KMS-11 (cell line): ENCODE data around the gene HACL1.

Experiments
- H2AFZ ChIP-seq: fragments of 200-600 bp; sonication (generic); 2 replicates; pipeline ENCODE4 v1.6.1; 2016; ENCODE audit warnings: antibody characterized with exemption, mixed run types, low read depth
- H3K27ac ChIP-seq: fragments of 200-600 bp; sonication (generic); 2 replicates; pipeline ENCODE4 v1.6.1; 2016; ENCODE audit warnings: mild to moderate bottlenecking, mixed run types
- H3K27me3 ChIP-seq: fragments of 200-600 bp; sonication (generic); 2 replicates; pipeline ENCODE4 v1.6.1; 2017; ENCODE audit warnings: mild to moderate bottlenecking, low read depth, mixed run types, moderate library complexity; ENCODE audit not compliant: insufficient read depth
- H3K36me3 ChIP-seq: fragments of 200-600 bp; sonication (generic); 2 replicates; pipeline ENCODE4 v1.6.1; 2017; ENCODE audit warnings: mild to moderate bottlenecking, mixed run types; ENCODE audit not compliant: insufficient read depth
- H3K4me1 ChIP-seq: fragments of 200-600 bp; sonication (generic); 2 replicates; pipeline ENCODE4 v1.6.1; 2016; ENCODE audit warnings: mild to moderate bottlenecking, low read depth, mixed run types; ENCODE audit not compliant: poor library complexity, severe bottlenecking
- H3K4me2 ChIP-seq: fragments of 200-600 bp; sonication (generic); 2 replicates; pipeline ENCODE4 v1.7.0; 2016; ENCODE audit warnings: mild to moderate bottlenecking, mixed run types
- H3K4me3 ChIP-seq: fragments of 200-600 bp; sonication (generic); IDR thresholded peaks from 2 replicates; pipeline ENCODE4 v1.6.1; 2017; ENCODE audit warnings: low read depth, low read length, mixed read lengths; ENCODE audit not compliant: insufficient read depth
- H3K79me2 ChIP-seq: fragments of 200-600 bp; sonication (generic); 2 replicates; pipeline ENCODE4 v1.6.1; 2016; ENCODE audit warnings: low read depth, mixed run types; ENCODE audit not compliant: insufficient read depth
- H3K9ac ChIP-seq: fragments of 200-600 bp; sonication (generic); 2 replicates; pipeline ENCODE4 v1.6.1; 2016; ENCODE audit warnings: mild to moderate bottlenecking, mixed run types
- H4K20me1 ChIP-seq: fragments of 200-600 bp; sonication (generic); 2 replicates; pipeline ENCODE4 v1.6.1; 2016; ENCODE audit warnings: mild to moderate bottlenecking, mixed run types; ENCODE audit not compliant: insufficient read depth
- TF ChIP-seq, protein P1 (sequence below): fragments of 200-600 bp; sonication (generic); conservative IDR thresholded peaks from 2 replicates; pipeline ENCODE4 v1.6.1; 2017; ENCODE audit warnings: low read depth, mild to moderate bottlenecking, antibody characterized with exemption, low read length, moderate library complexity, mixed read lengths

HACL1 gene

DNA sequence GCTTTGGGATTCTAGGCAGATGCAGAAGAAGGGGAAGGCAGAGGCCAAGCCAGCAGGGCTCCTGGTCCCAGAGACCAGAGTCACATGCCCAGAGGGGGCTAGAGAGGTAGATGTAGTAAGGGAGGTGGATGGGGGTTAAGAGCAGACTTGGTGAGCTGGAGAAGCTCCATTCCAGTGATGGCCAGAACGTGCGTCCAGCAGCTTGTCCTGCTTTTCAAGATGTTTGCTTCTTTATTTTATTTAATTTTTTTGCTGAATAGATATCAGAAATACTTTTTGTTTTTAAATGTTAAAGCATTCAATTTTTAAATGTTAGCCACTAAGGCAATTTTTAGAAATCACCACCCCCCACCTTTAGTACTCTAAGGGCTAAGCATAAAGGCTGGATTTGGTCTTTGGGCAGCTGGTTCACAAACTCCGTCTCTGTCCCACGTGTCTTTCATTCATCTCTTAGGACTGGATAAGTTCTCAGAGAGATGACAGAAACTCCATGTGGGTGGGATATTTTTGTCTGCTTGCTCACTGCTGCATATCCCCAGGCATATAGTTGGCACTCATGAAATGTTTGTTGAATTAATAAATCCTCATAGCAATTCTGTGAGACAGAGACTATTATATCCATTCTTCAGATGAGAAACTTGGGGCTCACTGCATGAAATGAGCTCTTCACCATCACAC is 86.6 kb downstream of the HACL1 start:
- Histone ChIP-seq H3K9ac (no peak overlapping the region), H3K79me2 (no peaks in the 10 kb centered on the region), H3K27me3 (no peaks in the 10 kb centered on the region), H3K4me3 (no peak overlapping the region), H4K20me1 (no peaks in the 10 kb centered on the region), H3K27ac (no peak overlapping the region), H3K4me2 (no peak overlapping the region), H3K4me1 (no peaks in the 10 kb centered on the region), H2AFZ (no peak overlapping the region), H3K36me3 (no peaks in the 10 kb centered on the region)
- TF ChIP-seq, protein P1, sequence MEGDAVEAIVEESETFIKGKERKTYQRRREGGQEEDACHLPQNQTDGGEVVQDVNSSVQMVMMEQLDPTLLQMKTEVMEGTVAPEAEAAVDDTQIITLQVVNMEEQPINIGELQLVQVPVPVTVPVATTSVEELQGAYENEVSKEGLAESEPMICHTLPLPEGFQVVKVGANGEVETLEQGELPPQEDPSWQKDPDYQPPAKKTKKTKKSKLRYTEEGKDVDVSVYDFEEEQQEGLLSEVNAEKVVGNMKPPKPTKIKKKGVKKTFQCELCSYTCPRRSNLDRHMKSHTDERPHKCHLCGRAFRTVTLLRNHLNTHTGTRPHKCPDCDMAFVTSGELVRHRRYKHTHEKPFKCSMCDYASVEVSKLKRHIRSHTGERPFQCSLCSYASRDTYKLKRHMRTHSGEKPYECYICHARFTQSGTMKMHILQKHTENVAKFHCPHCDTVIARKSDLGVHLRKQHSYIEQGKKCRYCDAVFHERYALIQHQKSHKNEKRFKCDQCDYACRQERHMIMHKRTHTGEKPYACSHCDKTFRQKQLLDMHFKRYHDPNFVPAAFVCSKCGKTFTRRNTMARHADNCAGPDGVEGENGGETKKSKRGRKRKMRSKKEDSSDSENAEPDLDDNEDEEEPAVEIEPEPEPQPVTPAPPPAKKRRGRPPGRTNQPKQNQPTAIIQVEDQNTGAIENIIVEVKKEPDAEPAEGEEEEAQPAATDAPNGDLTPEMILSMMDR = no peak

GRCh38 chr3:15513810-15514662 is 87.3 kb downstream of the HACL1 start:
- no peak overlapping the region for H3K4me2 ChIP-seq

GRCh38 chr3:15513116-15513515 is 88.3 kb downstream of the HACL1 start:
- Histone ChIP-seq H3K9ac (no peak overlapping the region), H3K79me2 (no peaks in the 10 kb centered on the region), H3K36me3 (no peaks in the 10 kb centered on the region), H3K4me3 (no peak overlapping the region), H3K4me2 (no peak overlapping the region), H3K27ac (no peak overlapping the region), H2AFZ (no peak overlapping the region), H3K27me3 (no peaks in the 10 kb centered on the region), H4K20me1 (no peaks in the 10 kb centered on the region), H3K4me1 (no peaks in the 10 kb centered on the region)
- TF ChIP-seq, protein P1 = no peak

More at GRCh38 chr3:15513810-15514662, 87.3 kb downstream of the HACL1 start:
- Histone ChIP-seq H3K4me1 (no peaks in the 10 kb centered on the region), H4K20me1 (no peaks in the 10 kb centered on the region), H2AFZ (no peak overlapping the region), H3K79me2 (no peaks in the 10 kb centered on the region), H3K27ac (no peak overlapping the region), H3K36me3 (no peaks in the 10 kb centered on the region), H3K27me3 (no peaks in the 10 kb centered on the region), H3K4me3 (no peak overlapping the region), H3K9ac (no peak overlapping the region)
- TF ChIP-seq, protein P1 = no peak

- no peaks in the 10 kb centered on the region for H4K20me1 ChIP-seq
- no peaks in the 10 kb centered on the region for H3K4me1 ChIP-seq
- H3K79me2 ChIP-seq = no peaks in the 10 kb centered on the region
- H3K36me3 ChIP-seq = no peaks in the 10 kb centered on the region
- no peak overlapping the region for H3K27ac ChIP-seq
- H3K27me3 ChIP-seq = no peaks in the 10 kb centered on the region
- TF ChIP-seq, protein P1 = no peak
- H3K4me2 ChIP-seq = no peak overlapping the region
- H2AFZ ChIP-seq = no peak overlapping the region
- H3K9ac ChIP-seq = no peak overlapping the region
- no peak overlapping the region for H3K4me3 ChIP-seq
Measured at GRCh38 chr3:15512166-15512565, 89.2 kb downstream of the HACL1 start.
